OCI-LY3 (cell line): ENCODE measurements around the gene PRPF39.

Experiments
- CTCF ChIP-seq: fragments of 200-600, 300-600 bp; sonication (generic); IDR thresholded peaks from 2 replicates; pipeline ENCODE4 v1.5.1; 2014; ENCODE audit warnings: antibody characterized with exemption, low read length, low read depth
- EZH2phosphoT487 ChIP-seq: fragments of 200-600 bp; shearing (Covaris generic); IDR thresholded peaks from 2 replicates; pipeline ENCODE4 v1.6.1; 2018; ENCODE audit warnings: antibody characterized with exemption, mixed run types, low read depth

GRCh38 chr14:45104561-45104960 is 20.6 kb downstream of the PRPF39 start:
- TF ChIP-seq CTCF (no peak), EZH2phosphoT487 (no peak)
